SU-DHL-6 (cell line): ENCODE results near the gene BCAS3.

ENCODE experiments used
- H2AFZ ChIP-seq: fragments of 200-600 bp; sonication (generic); 2 replicates; pipeline ENCODE4 v1.6.1; 2014; ENCODE audit warnings: low read depth, mild to moderate bottlenecking, moderate library complexity, mixed read lengths, antibody characterized with exemption, low read length; ENCODE audit not compliant: severe bottlenecking
- H3F3A ChIP-seq: fragments of 200-600 bp; shearing (Covaris generic); 2 replicates; pipeline ENCODE4 v1.6.0; 2016; ENCODE audit warnings: antibody characterized with exemption, mild to moderate bottlenecking; ENCODE audit not compliant: insufficient read depth
- H3K27ac ChIP-seq: fragments of 200-600 bp; sonication (generic); 2 replicates; pipeline ENCODE4 v1.5.1; 2016; ENCODE audit warnings: low read depth, mild to moderate bottlenecking, low read length, moderate library complexity, mixed read lengths
- H3K27me3 ChIP-seq: fragments of 200-600 bp; sonication (generic), shearing (Covaris generic); 2 replicates; pipeline ENCODE4 v1.6.0; 2014; ENCODE audit warnings: mild to moderate bottlenecking, low read length
- H3K36me3 ChIP-seq: fragments of 200-600 bp; sonication (generic); 2 replicates; pipeline ENCODE4 v1.6.1; 2014; ENCODE audit warnings: mild to moderate bottlenecking, low read length, mixed read lengths
- H3K4me2 ChIP-seq: fragments of 300-600, 200-600 bp; shearing (Covaris generic), sonication (generic); 2 replicates; pipeline ENCODE4 v1.6.0; 2014; ENCODE audit warnings: low read length, low read depth, mild to moderate bottlenecking; ENCODE audit not compliant: poor library complexity, severe bottlenecking
- H3K4me3 ChIP-seq: fragments of 200-600 bp; sonication (generic); 2 replicates; pipeline ENCODE4 v1.5.1; 2014; ENCODE audit warnings: antibody characterized with exemption, low read length, mild to moderate bottlenecking, mixed read lengths; ENCODE audit not compliant: insufficient read depth, poor library complexity, severe bottlenecking
- H3K79me2 ChIP-seq: fragments of 200-600 bp; sonication (generic); 2 replicates; pipeline ENCODE4 v1.6.1; 2014; ENCODE audit warnings: mild to moderate bottlenecking, low read length, moderate library complexity; ENCODE audit not compliant: insufficient read depth
- H3K9ac ChIP-seq: fragments of 200-600 bp; sonication (generic); 2 replicates; pipeline ENCODE4 v1.7.0; 2014; ENCODE audit warnings: mild to moderate bottlenecking, low read length
- H3K9me2 ChIP-seq: fragments of 200-600 bp; sonication (generic); replicated peaks from 2 replicates; pipeline ENCODE4 v1.6.1; 2014; ENCODE audit warnings: low read length; ENCODE audit not compliant: insufficient read depth
- H3K9me3 ChIP-seq: fragments of 200-600 bp; sonication (generic); 2 replicates; pipeline ENCODE4 v1.6.1; 2014; ENCODE audit warnings: low read length, mixed read lengths; ENCODE audit not compliant: insufficient read depth
- H4K20me1 ChIP-seq: fragments of 200-600 bp; sonication (generic); 2 replicates; pipeline ENCODE4 v1.6.1; 2014; ENCODE audit warnings: low read depth, mild to moderate bottlenecking, antibody characterized with exemption, low read length, moderate library complexity, mixed read lengths
- CTCF ChIP-seq: fragments of 200-600 bp; sonication (generic); IDR thresholded peaks from one replicate; pipeline ENCODE4 v1.5.1; 2017; ENCODE audit warnings: antibody characterized with exemption, mild to moderate bottlenecking, low read length, moderate library complexity; ENCODE audit not compliant: insufficient read depth, poor library complexity, severe bottlenecking
- EZH2phosphoT487 ChIP-seq: fragments of 200-600 bp; sonication (generic), shearing (Covaris generic); conservative IDR thresholded peaks from 2 replicates; pipeline ENCODE4 v1.6.1; 2018; ENCODE audit warnings: mild to moderate bottlenecking, antibody characterized with exemption, low read length, moderate library complexity, mixed read lengths

The BCAS3 gene

GRCh38 chr17:61421460-61421859 lies 743.8 kb downstream of the BCAS3 start:
- TF ChIP-seq CTCF = no peak
- no peak for TF ChIP-seq EZH2phosphoT487
- no peaks in the 10 kb centered on the region for H3K36me3 ChIP-seq
- H2AFZ ChIP-seq = no peak overlapping the region

GRCh38 chr17:61422116-61422799 lies 744.6 kb downstream of the BCAS3 start:
- no peaks in the 10 kb centered on the region for H3K9me2 ChIP-seq
- no peak overlapping the region for H3K27ac ChIP-seq
- H3K9ac ChIP-seq = no peak overlapping the region
- no peak overlapping the region for H2AFZ ChIP-seq
- H3F3A ChIP-seq = no peaks in the 10 kb centered on the region
- no peaks in the 10 kb centered on the region for H3K27me3 ChIP-seq
- no peaks in the 10 kb centered on the region for H3K79me2 ChIP-seq
- no peaks in the 10 kb centered on the region for H4K20me1 ChIP-seq
- H3K9me3 ChIP-seq = no peaks in the 10 kb centered on the region
- H3K36me3 ChIP-seq = no peaks in the 10 kb centered on the region
- no peak overlapping the region for H3K4me2 ChIP-seq
- no peak overlapping the region for H3K4me3 ChIP-seq
- TF ChIP-seq CTCF (no peak), EZH2phosphoT487 (no peak)

More at GRCh38 chr17:61421460-61421859, 743.8 kb downstream of the BCAS3 start:
- Histone ChIP-seq H3K27me3 (no peaks in the 10 kb centered on the region), H4K20me1 (no peaks in the 10 kb centered on the region), H3K79me2 (no peaks in the 10 kb centered on the region), H3K9me2 (no peaks in the 10 kb centered on the region), H3K9me3 (no peaks in the 10 kb centered on the region), H3K4me2 (no peak overlapping the region), H3K27ac (no peak overlapping the region), H3F3A (no peaks in the 10 kb centered on the region), H3K9ac (no peak overlapping the region), H3K4me3 (no peak overlapping the region)

- H3K9ac ChIP-seq = no peak overlapping the region
- no peak overlapping the region for H2AFZ ChIP-seq
- no peaks in the 10 kb centered on the region for H3K27me3 ChIP-seq
- H3K79me2 ChIP-seq = no peaks in the 10 kb centered on the region
- H3K27ac ChIP-seq = no peak overlapping the region
- no peak overlapping the region for H3K4me3 ChIP-seq
- no peaks in the 10 kb centered on the region for H3F3A ChIP-seq
- H3K9me3 ChIP-seq = no peaks in the 10 kb centered on the region
- no peaks in the 10 kb centered on the region for H3K9me2 ChIP-seq
- no peaks in the 10 kb centered on the region for H4K20me1 ChIP-seq
- H3K36me3 ChIP-seq = no peaks in the 10 kb centered on the region
- TF ChIP-seq EZH2phosphoT487 (no peak), CTCF (no peak)
- H3K4me2 ChIP-seq = no peak overlapping the region
Measured at GRCh38 chr17:61422869-61423268, 745.2 kb downstream of the BCAS3 start.
